HEK293 (cell line): Measurements from ENCODE around the gene HEG1.

ENCODE experiments used
- CTCF ChIA-PET: fragments of 350-600 bp; formaldehyde crosslinking; extraction: SDS; loops from one replicate; lab custom pipeline; 2021; ENCODE audit warnings: antibody characterized with exemption; lab: Yijun Ruan, JAX
- POLR2A ChIA-PET: fragments of 300-600 bp; formaldehyde crosslinking; extraction: SDS; loops from one replicate; lab custom pipeline; 2020; ENCODE audit warnings: antibody characterized with exemption, inconsistent platforms; lab: Yijun Ruan, JAX
- H3K27ac ChIP-seq: fragments of 200-500 bp; sonication (Bioruptor generic); 2 replicates; pipeline ENCODE4 v1.5.1; 2014; ENCODE audit warnings: low read depth, low read length, control low read depth, inconsistent platforms; ENCODE audit errors: extremely low read depth
- H3K36me3 ChIP-seq, 2 experiments: fragments of 200-500 bp in 1 of 2; sonication (Bioruptor generic) in 1 of 2; 1 replicate in 1 of 2; 2 replicates in 1 of 2; pipeline ENCODE4 v1.5.1; 2014 to 2017; ENCODE audit warnings: inconsistent platforms in 2 of 2, low read length in 2 of 2; ENCODE audit not compliant: control insufficient read depth in 2 of 2, insufficient read depth in 1 of 2
- H3K4me1 ChIP-seq: fragments of 200-500 bp; sonication (Bioruptor generic); 2 replicates; pipeline ENCODE4 v1.5.1; 2014; ENCODE audit warnings: mild to moderate bottlenecking, low read length, inconsistent platforms; ENCODE audit not compliant: control insufficient read depth, insufficient read depth
- H3K4me3 ChIP-seq: 2 replicates; pipeline ENCODE4 v1.5.1; 2011; ENCODE audit warnings: low read depth, mild to moderate bottlenecking, control low read depth, low read length, moderate library complexity
- H3K9me3 ChIP-seq: fragments of 200-500 bp; sonication (Bioruptor generic); 2 replicates; pipeline ENCODE4 v1.5.1; 2014; ENCODE audit warnings: low read depth, low read length, inconsistent platforms; ENCODE audit not compliant: control insufficient read depth, insufficient read depth
- GLIS1 ChIP-seq: fragments of 450-650 bp; formaldehyde crosslinking; IDR thresholded peaks from 2 replicates; pipeline ENCODE4 v1.5.1; 2016; ENCODE audit warnings: missing biosample characterization, missing genetic modification characterization
- SCRT1 ChIP-seq: fragments of 450-650 bp; formaldehyde crosslinking; IDR thresholded peaks from 2 replicates; pipeline ENCODE4 v1.5.1; 2016; ENCODE audit warnings: missing biosample characterization, missing genetic modification characterization, borderline replicate concordance
- SETDB1 ChIP-seq: IDR thresholded peaks from one replicate; pipeline ENCODE4 v1.6.1; 2017; ENCODE audit warnings: mild to moderate bottlenecking, low read length, moderate library complexity, mixed read lengths; ENCODE audit not compliant: insufficient read length
- ZBTB20 ChIP-seq: fragments of 450-650 bp; formaldehyde crosslinking; IDR thresholded peaks from 2 replicates; pipeline ENCODE4 v1.5.1; 2016; ENCODE audit warnings: missing biosample characterization, missing genetic modification characterization
- ZFP69B ChIP-seq: fragments of 450-650 bp; formaldehyde crosslinking; IDR thresholded peaks from 2 replicates; pipeline ENCODE4 v1.5.1; 2016; ENCODE audit warnings: missing biosample characterization, missing genetic modification characterization
- ZNF132 ChIP-seq: fragments of 450-650 bp; formaldehyde crosslinking; IDR thresholded peaks from 2 replicates; pipeline ENCODE4 v1.5.1; 2017; ENCODE audit warnings: missing biosample characterization, missing genetic modification characterization, borderline replicate concordance
- ZNF140 ChIP-seq: fragments of 450-650 bp; formaldehyde crosslinking; IDR thresholded peaks from 2 replicates; pipeline ENCODE4 v1.5.1; 2016; ENCODE audit warnings: missing biosample characterization, missing genetic modification characterization
- ZNF157 ChIP-seq: fragments of 450-650 bp; formaldehyde crosslinking; IDR thresholded peaks from 2 replicates; pipeline ENCODE4 v1.5.1; 2016; ENCODE audit warnings: missing biosample characterization, missing genetic modification characterization
- ZNF174 ChIP-seq: fragments of 450-650 bp; formaldehyde crosslinking; IDR thresholded peaks from 2 replicates; pipeline ENCODE4 v1.5.0; 2017; ENCODE audit warnings: missing biosample characterization, mild to moderate bottlenecking, missing genetic modification characterization
- ZNF292 ChIP-seq: fragments of 450-650 bp; formaldehyde crosslinking; IDR thresholded peaks from 2 replicates; pipeline ENCODE4 v1.5.1; 2016; ENCODE audit warnings: low read depth, missing biosample characterization, missing genetic modification characterization, borderline replicate concordance
- ZNF391 ChIP-seq: fragments of 450-650 bp; formaldehyde crosslinking; IDR thresholded peaks from 2 replicates; pipeline ENCODE4 v1.5.1; 2016; ENCODE audit warnings: low read depth, missing biosample characterization, missing genetic modification characterization, borderline replicate concordance
- ZNF521 ChIP-seq: fragments of 450-650 bp; formaldehyde crosslinking; IDR thresholded peaks from 2 replicates; pipeline ENCODE4 v1.5.1; 2017; ENCODE audit warnings: missing biosample characterization, mild to moderate bottlenecking, missing genetic modification characterization
- ZNF585B ChIP-seq: fragments of 450-650 bp; formaldehyde crosslinking; IDR thresholded peaks from 2 replicates; pipeline ENCODE4 v1.5.1; 2016; ENCODE audit warnings: missing biosample characterization, missing genetic modification characterization
- ZNF664 ChIP-seq: fragments of 450-650 bp; formaldehyde crosslinking; IDR thresholded peaks from 2 replicates; pipeline ENCODE4 v1.5.1; 2016; ENCODE audit warnings: missing biosample characterization, missing genetic modification characterization
- ZNF692 ChIP-seq: fragments of 450-650 bp; formaldehyde crosslinking; IDR thresholded peaks from 2 replicates; pipeline ENCODE4 v1.5.1; 2016; ENCODE audit warnings: missing biosample characterization, missing genetic modification characterization
- TF ChIP-seq, protein P1 (sequence below): fragments of 450-650 bp; formaldehyde crosslinking; IDR thresholded peaks from 2 replicates; pipeline ENCODE4 v1.5.1; 2016; ENCODE audit warnings: missing biosample characterization, missing genetic modification characterization
- TF ChIP-seq, protein P2 (sequence below): fragments of 450-650 bp; formaldehyde crosslinking; conservative IDR thresholded peaks from 2 replicates; pipeline ENCODE4 v1.5.1; 2016; ENCODE audit warnings: low read depth, missing biosample characterization, missing genetic modification characterization

HEG1 gene

DNA sequence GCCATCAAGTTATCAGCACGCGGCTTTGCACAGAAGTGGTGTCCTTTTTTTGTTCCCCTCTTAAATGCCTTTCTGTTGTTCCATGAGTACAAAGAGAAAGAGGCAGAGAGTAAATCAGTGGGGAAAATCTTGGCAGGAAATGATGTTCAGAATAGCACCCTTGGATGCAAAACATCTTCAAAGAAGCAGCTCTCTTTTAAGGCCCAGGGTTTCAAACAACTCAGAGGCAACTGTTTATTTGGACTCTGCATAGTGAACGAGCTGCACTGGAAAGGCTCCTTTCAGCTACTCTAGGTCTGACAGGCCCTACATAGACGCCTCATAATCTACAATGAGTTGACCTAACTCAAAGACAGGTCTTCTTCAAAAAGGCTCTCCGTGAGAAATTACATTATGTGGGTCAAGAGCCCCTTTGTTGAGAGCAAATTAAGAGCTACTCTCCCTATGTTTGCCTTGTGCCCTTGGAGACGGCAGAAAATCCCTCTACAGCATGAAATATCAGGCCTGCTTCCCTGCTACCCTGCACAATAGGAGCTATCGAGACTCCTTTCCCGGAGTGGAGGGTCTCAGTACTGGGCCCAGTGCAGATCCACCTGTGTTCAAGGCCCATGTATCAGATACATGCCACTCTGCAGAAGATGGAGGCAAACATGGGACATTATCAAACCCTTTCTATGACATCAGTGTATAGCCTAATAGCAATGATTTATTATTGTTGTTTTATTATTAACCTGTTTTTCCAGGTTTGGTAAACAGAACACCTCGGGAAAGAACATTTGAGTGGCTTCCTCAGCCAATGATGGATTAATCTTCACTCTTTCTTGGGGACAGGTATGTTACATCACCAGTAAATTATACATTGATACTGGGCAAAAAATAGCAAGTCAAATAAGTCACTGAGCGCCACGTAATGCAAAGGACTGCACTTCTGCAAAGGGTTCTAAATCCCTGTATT, 53.1 kb downstream of the HEG1 start:
- H3K36me3 ChIP-seq = peaks cover 3 to 85% of the 10 kb centered on the region in 2 experiments; a peak in 2 of 3 replicates

More for the DNA sequence above, 53.1 kb downstream of the HEG1 start:
- Histone ChIP-seq H3K4me3 (no peak overlapping the region), H3K27ac (no peak overlapping the region), H3K4me1 (peaks cover 4% of the 10 kb centered on the region; the same call in 1 of the 2 replicates), H3K9me3 (no peaks in the 10 kb centered on the region)
- no peak for TF ChIP-seq ZBTB20 (tag by site-specific recombination)
- TF ChIP-seq ZNF157 (tag by site-specific recombination) = no peak
- no peak for TF ChIP-seq ZNF521 (tag by site-specific recombination)
- no peak for TF ChIP-seq GLIS1 (tag by site-specific recombination)
- TF ChIP-seq SETDB1 = no peak
- TF ChIP-seq, protein P1, sequence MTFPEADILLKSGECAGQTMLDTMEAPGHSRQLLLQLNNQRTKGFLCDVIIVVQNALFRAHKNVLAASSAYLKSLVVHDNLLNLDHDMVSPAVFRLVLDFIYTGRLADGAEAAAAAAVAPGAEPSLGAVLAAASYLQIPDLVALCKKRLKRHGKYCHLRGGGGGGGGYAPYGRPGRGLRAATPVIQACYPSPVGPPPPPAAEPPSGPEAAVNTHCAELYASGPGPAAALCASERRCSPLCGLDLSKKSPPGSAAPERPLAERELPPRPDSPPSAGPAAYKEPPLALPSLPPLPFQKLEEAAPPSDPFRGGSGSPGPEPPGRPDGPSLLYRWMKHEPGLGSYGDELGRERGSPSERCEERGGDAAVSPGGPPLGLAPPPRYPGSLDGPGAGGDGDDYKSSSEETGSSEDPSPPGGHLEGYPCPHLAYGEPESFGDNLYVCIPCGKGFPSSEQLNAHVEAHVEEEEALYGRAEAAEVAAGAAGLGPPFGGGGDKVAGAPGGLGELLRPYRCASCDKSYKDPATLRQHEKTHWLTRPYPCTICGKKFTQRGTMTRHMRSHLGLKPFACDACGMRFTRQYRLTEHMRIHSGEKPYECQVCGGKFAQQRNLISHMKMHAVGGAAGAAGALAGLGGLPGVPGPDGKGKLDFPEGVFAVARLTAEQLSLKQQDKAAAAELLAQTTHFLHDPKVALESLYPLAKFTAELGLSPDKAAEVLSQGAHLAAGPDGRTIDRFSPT = no peak
- no peak for TF ChIP-seq ZFP69B (tag by site-specific recombination)
- TF ChIP-seq ZNF132 (tag by site-specific recombination) = no peak
- TF ChIP-seq, protein P2, sequence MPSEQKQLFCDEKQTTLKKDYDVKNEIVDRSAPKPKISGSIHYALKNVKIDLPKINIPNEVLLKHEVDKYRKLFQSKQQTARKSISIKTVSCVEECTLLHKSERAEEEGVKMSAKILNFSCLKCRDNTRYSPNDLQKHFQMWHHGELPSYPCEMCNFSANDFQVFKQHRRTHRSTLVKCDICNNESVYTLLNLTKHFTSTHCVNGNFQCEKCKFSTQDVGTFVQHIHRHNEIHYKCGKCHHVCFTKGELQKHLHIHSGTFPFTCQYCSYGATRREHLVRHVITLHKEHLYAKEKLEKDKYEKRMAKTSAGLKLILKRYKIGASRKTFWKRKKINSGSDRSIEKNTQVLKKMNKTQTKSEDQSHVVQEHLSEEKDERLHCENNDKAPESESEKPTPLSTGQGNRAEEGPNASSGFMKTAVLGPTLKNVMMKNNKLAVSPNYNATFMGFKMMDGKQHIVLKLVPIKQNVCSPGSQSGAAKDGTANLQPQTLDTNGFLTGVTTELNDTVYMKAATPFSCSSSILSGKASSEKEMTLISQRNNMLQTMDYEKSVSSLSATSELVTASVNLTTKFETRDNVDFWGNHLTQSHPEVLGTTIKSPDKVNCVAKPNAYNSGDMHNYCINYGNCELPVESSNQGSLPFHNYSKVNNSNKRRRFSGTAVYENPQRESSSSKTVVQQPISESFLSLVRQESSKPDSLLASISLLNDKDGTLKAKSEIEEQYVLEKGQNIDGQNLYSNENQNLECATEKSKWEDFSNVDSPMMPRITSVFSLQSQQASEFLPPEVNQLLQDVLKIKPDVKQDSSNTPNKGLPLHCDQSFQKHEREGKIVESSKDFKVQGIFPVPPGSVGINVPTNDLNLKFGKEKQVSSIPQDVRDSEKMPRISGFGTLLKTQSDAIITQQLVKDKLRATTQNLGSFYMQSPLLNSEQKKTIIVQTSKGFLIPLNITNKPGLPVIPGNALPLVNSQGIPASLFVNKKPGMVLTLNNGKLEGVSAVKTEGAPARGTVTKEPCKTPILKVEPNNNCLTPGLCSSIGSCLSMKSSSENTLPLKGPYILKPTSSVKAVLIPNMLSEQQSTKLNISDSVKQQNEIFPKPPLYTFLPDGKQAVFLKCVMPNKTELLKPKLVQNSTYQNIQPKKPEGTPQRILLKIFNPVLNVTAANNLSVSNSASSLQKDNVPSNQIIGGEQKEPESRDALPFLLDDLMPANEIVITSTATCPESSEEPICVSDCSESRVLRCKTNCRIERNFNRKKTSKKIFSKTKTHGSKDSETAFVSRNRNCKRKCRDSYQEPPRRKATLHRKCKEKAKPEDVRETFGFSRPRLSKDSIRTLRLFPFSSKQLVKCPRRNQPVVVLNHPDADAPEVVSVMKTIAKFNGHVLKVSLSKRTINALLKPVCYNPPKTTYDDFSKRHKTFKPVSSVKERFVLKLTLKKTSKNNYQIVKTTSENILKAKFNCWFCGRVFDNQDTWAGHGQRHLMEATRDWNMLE (tag by site-specific recombination) = no peak
- no peak for TF ChIP-seq ZNF585B (tag by site-specific recombination)
- TF ChIP-seq ZNF140 (tag by site-specific recombination) = no peak
- TF ChIP-seq SCRT1 (tag by site-specific recombination) = no peak
- no peak for TF ChIP-seq ZNF174 (tag by site-specific recombination)
- TF ChIP-seq ZNF292 = no peak
- no peak for TF ChIP-seq ZNF664
- TF ChIP-seq ZNF391 (tag by site-specific recombination) = no peak
- TF ChIP-seq ZNF692 = no peak
- ChIA-PET CTCF (no interaction called here), POLR2A (no interaction called here)
